GM12891 (cell line): ENCODE measurements around the gene RNF121.

ENCODE experiments used
- POLR2A ChIP-seq: IDR thresholded peaks from 2 replicates; pipeline ENCODE4 v1.6.1; 2011; ENCODE audit warnings: low read depth, low read length, control low read depth
- POLR2AphosphoS5 ChIP-seq: IDR thresholded peaks from 2 replicates; pipeline ENCODE4 v1.6.1; 2011; ENCODE audit warnings: low read depth, low read length, control low read depth
- TAF1 ChIP-seq: IDR thresholded peaks from 2 replicates; pipeline ENCODE4 v1.6.1; 2011; ENCODE audit warnings: low read depth, low read length, control low read depth

- no peak for TF ChIP-seq POLR2AphosphoS5
- no peak for TF ChIP-seq POLR2A
- no peak for TF ChIP-seq TAF1
Observed at GRCh38 chr11:71929491-71929890, 645 bp downstream of the RNF121 start.
